Left cardiac atrium (tissue), 4 donors: ENCODE data around the gene ECSCR. TPM values are rescaled to one million over a fixed set of nuclear protein-coding genes. Genes with fewer than 3 reads are reported as not detected.

Experiments
- ATAC-seq, 2 donors: fragments of 200-7000 bp; cut with Tn5 transposase; one replicate each; pipeline ENCODE4 v1.9.1; 2020; ENCODE audit warnings: mild to moderate bottlenecking in 2 of 2, moderate library complexity in 2 of 2
- DNase-seq: peaks from one replicate; pipeline ENCODE4 v3.0.0-alpha.2; 2020
- intact Hi-C, 2 donors: fragments of 100-400 bp; cut with DNase I; formaldehyde crosslinking; loops; one replicate each; pipeline versions ENCODE4 v1.14.1 to v1.15.1; 2022 to 2023
- total RNA-seq, 2 donors: library from RNA; stranded (reverse); fragmentation: NEBNext Ultra II Directional; extraction: Animal tissue kit (Norgen Biotek cat#: 25700); gene quantifications; one replicate each; pipeline ENCODE4 v1.2.1, GENCODE V29; 2021
- donor health status: DM: no; HTN: yes; CAD: no.
- donor health status: DM: no; HTN: yes; CAD: no; lungs with severe emphysema.
- donor health status: DM: yes; HTN: yes; CAD: no.
- donor health status: Dilated cardiomyopathy.

Gene ECSCR
- total RNA-seq, 2 donors from 2014 or later: 21.6 to 49.8 TPM

DNA sequence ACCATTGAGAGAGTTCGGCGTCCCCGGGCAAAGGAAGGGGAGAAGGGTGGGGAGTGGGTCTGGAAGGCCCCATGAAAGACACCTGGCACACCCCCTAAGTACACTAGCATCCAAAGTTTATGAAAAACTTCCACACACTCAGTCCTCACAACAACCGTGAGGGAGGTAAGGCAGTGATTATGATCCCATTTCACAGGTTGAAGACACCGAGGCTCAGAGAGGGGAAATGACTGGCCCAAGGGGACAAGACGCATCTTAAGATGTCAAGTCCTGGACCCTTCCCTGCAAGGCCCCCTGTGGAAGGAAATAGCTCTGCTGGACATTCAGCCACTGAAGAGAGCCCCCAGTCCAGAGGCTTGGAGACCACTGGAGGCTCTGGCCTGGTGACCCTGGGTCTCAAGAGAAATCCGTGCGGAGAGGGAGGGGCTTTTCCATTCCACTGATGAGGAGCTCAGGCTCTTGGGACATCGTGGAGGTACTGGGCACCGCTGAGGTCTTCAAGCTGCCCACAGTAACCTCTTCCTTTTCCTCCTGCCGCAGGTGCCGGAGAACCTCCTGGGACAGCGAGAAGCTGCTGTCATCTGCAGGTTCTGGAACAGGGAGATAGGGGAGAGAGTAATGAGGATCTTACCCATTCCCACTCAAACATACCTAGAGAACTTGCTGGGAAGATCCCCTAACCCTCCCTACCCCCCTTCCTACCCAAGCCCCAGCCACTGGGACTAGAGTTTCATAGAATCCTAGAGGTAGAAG is 13.5 kb upstream of the ECSCR start:
- ATAC-seq: no peak
- intact Hi-C loops: no loop called here
- DNase-seq: no peak

DNA sequence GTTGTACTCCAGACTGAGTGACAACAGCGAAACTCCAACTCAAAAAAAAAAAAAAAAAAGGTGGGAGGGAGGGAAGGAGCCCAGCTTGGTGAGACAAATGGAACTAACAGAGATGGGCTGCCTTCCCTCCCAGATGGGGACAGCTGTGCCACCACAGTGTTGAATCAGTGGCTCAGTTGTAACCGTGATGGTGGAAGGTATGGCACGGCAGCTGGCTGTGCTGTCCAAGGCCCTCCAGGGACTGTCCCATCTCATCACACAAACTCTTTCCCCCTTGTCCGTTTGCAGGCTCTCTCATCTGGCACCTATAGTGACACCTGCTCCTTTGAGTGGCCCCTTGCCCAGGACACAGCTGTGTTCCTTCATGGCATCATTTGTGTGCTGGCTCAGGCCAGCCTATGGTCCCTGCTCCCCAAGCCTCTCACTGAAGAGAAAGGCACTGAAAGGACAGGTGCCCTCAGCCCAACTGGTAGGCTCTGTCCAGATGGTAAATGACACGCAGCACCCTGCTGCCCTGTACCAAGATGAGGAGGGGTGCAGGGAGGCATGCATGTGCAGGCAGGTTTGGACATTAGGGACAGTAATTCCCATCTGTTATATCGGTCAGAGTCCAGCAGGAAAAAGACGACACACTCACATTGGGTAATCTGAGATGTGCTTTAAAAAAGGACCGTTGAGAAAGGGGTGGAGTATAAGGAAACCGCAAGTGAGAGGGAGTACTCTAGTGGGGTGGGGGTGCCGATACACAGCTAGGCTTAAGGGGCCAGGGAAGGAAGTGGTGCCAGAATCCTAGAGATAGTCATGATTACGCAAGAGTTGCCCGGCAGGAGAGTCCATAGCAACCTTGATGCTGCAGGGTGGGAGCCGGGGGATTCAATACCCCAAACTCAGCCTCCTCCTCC is 12.6 kb upstream of the ECSCR start:
- intact Hi-C loops: no loop called here

DNA sequence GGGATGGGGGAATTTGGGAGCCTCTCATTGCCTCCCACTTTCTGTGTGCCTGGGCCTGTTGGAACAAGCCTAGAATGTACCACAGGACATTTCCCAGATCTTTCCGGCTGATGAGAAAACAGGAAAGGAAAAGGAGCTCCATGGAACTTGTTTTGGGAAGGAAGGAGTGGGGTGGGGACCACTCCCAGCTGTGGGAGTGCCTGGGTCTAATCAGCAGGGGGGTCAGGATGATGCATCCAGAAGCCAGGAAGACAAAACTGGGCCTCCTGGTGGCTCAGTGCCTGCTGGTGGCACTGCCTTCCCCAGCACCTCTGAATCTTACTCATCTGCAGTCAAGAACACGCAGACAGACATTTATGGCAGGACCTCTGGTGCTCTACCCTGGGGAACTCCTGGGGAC is 11.0 kb upstream of the ECSCR start:
- peak in 1 of 2 donors; percentile 33 for ATAC-seq
- intact Hi-C loops: no loop called here

More for the DNA sequence above, 12.6 kb upstream of the ECSCR start:
- ATAC-seq: peak; percentile 28 to 45
- no peak for DNase-seq

DNA sequence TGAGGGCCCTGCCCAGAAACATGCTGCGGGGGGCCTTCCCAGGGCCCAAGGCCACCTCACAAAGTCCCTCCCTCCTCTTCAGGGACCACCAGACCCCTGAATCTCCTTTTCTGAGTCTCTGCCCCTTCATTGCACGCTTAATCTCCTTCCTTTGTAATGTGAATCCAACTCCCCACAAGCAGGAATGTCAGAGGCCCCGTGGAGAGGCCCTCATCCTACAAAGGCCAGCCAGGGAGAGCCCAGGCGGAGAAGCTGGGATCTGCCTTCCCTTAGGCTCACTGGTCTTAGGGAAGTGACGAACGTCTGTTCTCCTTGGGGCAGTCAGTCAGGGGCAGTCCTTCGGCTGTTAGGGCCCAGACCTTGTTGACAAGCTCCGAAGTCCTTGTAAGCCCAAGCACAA is 10.6 kb upstream of the ECSCR start:
- intact Hi-C loops: no loop called here
- DNase-seq (no peak), ATAC-seq (peak in 1 of 2 donors; percentile 6)

More for the DNA sequence above, 11.0 kb upstream of the ECSCR start:
- DNase-seq: peak; percentile 52

DNA sequence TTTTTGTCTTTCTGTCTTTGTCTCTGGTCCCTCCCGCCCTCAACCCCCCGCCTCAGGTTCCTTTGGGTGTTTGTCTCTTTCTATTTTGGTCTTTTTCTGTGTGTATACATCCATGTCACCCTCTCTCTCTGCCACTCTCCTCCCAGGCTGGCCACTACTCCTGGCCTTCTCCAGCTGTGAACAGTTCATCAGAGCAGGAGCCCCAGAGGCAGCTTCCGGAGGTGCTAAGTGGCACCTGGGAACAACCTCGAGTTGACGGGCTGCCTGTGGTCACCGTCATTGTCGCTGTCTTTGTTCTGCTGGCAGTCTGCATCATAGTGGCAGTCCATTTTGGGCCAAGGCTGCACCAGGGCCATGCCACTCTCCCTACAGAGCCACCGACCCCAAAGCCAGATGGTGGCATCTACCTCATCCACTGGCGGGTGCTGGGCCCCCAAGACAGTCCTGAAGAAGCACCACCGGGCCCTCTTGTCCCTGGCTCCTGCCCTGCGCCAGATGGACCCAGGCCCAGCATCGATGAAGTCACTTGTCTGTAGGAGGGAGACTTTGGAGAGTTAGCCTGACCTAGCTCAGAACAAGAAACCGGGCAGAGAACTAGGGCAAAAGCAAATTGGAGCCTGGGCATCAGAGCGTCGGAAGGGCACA is 10.0 kb upstream of the ECSCR start:
- ATAC-seq (no peak), DNase-seq (no peak)
- intact Hi-C loops: no loop called here

DNA sequence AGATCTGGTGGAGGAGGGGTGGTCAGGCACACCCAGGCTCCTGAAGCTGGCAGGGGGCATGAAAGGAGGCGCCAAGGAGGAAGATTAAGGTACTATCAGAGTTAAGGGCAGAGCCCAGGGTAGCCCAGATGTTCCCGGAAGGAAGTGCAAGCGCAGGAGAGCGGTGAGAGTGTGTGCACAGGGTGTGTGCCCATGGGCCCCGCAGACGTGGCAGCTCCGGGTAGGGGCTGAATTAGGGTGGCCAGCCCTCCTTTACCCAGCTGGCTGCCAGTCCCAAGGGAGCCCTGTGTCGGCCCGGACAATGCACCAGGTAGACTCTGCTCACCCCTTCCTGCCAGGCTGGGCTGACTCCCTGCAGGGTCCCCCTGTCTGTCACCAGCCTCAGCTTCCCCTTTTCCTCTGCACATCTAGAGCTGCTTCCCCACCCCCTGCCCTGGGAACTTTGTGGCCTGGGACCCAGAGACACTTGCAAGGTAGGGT is 8.3 kb upstream of the ECSCR start, which contains the start of gene SMIM33:
SMIM33 (plus strand) TSS at position 184 of the 480 bp plus-strand sequence; CDS start at position 302, 118 bp downstream.
- no peak for ATAC-seq
- intact Hi-C loops: no loop called here

DNA sequence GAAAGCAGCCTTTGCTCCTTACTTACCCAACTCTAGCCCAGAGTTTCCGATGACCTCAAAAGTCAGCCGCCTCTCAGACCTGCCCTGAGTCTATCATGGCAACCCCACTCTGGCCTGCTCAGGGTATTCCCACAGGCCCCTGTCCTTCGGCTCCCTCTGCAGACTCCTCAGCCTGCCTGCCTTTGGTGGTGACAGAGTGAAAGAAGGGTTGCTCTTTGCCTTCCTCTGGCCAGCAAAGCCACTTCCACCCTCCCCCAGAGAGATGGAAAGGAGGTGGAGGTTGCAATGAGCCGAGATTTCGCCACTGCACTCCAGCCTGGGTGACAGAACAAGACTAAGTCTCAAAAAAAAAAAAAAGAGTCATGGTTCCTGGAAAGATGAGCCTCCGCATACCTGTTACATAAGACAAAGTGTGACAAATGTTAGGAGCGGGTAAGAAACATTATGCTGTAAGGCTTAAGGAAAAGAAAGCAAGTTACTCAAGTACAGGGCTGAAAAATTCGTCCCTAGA is 5.9 kb upstream of the ECSCR start:
- intact Hi-C loops: no loop called here
- DNase-seq (no peak), ATAC-seq (peak in 1 of 2 donors; percentile 53)

More for the DNA sequence above, 8.3 kb upstream of the ECSCR start, which contains the start of gene SMIM33:
- no peak for DNase-seq

DNA sequence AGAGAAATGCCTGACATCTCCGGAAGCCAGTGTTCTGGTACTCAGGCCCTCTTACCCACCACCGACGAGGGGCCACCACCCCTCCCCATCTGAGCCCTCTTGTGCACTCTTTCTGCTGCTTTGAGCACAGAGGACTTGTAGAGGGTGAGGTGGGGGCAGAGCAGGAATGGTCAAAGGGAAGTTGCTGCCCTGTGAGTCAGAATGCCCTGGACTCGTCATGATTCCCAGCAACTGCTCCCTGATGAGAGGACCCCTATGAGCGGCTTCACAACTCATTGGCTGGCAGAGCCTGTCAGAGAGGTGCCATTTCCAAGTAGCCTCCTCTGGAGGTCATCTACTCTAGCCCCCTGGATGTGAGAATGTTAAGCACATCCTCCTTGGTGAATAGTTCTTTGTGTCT is 845 bp downstream of the ECSCR start:
- ATAC-seq (peak in 1 of 2 donors; percentile 55), DNase-seq (peak; percentile 54)
- intact Hi-C loops: no loop called here

DNA sequence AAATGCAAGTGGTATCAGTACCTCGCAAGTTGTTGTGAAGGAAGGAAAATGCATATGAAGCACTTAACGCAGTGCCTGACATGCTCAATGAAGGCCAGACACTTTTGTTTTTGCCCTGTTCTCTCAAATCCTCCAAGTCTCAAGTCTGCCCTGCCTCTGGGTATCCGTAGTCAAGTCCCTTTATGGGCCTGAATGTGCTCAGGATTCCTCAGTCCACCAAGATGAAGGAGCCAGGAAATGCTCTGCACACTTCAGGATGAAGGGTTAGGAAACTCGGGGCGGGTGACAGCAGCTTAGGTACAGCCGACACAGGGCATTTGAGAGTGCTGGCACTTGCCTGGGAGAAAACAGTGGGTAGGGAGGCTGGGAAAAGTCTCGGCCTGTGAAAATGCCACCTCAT is 1.4 kb downstream of the ECSCR start:
- no peak for DNase-seq
- intact Hi-C loops: no loop called here
- ATAC-seq: no peak

DNA sequence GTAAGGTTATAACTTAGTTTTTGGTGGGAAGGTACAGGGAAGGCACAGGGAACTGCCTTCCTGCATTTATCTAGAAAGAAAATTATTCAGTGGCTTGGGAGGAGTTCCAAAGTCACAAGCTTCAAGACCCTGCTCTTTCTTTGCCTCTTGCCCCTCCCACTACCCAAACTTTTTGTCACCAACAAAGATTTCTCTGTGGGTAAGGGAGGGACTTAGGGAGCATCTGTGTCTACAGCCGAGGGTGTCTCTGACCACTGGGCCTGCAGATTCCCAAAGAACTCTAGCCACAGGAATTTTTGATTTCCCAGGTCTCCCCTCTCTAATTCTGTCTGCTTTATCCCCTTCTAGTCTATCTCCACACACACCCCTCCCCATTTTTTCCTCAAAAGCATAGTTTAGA is 2.1 kb downstream of the ECSCR start:
- DNase-seq: no peak
- intact Hi-C loops: no loop called here
- no peak for ATAC-seq

DNA sequence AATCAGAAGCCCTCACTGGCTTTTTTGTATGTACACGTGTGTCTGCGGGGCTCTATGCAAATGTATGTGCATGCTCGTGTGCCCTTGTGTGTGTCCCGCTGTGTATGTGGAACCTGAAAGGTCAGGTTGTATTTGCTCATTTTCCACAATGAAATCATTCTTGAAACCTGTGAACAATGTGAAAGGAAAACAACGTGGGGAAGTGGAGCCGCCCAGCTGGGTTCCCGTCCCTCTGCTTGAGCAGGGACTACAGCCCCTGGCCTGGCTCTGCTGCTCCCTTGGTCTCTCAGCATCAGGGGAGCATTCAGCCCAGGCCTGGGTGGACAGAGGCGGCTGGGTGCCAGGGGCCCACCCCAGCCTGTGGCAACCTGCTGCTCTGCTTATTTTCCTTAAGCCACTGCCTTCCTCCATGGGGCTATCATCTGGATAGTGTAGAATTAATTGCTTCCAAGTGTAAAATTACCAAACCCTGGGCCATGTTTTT is 3.0 kb downstream of the ECSCR start:
- peak; percentile 77 for DNase-seq
- intact Hi-C loops: no loop called here
- ATAC-seq: peak in 1 of 2 donors; percentile 57

DNA sequence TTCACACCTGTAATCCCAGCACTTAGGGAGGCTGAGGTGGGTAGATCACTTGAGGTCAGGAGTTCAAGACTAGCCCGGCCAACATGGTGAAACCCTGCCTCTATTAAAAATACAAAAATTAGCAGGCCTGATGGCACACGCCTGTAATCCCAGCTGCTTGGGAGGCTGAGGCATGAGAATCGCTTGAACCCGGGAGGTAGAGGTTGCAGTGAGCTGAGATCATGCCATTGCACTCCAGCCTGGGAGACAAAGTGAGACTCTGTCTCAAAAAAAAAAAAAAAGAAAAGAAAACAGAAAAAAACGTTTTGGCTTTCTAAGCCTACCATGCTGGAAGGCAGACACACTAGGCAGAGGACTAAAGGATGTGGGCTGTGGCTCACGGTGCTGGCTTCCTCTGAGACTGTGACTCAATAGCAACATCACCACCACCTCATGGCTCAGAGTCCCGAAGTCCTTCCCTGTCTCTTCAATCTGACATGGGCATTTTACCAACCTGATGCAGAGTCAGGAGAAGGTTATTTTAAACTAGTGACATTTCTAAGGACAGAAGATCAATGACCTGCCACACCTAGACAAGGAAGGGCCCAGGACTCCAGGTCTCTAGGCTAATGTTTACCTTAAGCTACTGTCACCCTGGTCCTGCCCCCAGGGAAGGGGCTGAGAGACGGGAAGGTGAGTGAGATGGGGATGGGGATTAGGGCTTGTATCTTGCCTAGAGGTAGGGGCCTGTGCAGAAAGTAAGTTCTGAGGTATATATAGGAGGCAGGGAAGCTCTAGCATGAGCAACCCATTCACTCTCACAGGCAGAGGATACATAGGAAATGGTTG is 3.7 kb downstream of the ECSCR start:
- intact Hi-C loops: no loop called here
- DNase-seq (peak; percentile 64), ATAC-seq (peak; percentile 69 to 73)

DNA sequence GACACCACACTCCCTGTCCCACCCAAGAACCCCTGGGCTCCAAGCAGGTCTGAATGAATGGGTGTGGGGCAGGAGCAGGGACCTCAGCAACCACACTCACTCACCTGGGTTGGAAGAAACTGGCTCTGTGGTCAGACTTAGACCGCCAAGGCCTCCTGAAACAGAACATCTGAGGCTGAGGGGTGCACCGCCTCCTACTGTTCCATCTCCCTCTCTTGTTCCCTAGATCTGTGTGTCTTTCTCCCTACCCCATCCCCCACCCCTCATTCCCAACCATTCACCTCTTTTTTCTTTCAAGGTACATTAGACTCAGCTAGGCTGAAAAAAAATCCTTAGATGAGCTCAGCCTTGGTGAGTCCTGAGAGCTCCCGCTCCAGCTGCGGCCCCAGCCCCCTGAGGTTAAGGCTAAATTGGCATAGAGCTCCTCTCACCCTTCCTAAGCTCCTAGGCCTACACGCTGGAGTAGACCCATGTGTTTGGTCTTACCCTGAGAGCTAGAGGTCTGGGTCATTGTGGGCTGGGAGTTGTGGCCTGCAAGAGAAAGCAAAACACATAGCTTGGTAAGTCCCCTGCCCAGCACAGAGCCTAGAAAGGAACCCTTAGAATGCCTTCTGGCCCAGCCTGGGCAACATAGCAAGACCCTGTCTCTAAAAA is 4.8 kb downstream of the ECSCR start:
- no peak for ATAC-seq
- DNase-seq: no peak
- intact Hi-C loops: no loop called here

DNA sequence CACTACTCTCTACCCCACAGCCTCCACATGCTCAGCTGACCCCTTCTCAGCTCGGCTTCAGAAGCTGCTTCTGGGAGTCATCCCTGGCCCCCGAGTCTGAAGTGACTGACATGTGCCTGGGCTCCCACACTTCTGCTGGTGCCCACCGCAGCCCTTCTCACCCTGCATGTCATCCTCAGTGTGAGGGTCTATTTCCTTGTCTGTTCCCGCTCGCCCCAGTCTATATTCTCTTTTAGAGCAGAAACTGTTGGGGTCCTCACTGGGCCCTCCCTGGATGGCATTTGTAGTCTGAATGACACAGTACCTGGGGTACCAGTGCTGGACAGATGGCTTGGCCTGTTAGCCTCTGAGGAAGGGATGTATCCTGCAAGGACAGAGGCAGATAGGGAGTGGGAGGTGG is 5.3 kb downstream of the ECSCR start:
- DNase-seq: no peak
- intact Hi-C loops: no loop called here
- ATAC-seq: no peak

DNA sequence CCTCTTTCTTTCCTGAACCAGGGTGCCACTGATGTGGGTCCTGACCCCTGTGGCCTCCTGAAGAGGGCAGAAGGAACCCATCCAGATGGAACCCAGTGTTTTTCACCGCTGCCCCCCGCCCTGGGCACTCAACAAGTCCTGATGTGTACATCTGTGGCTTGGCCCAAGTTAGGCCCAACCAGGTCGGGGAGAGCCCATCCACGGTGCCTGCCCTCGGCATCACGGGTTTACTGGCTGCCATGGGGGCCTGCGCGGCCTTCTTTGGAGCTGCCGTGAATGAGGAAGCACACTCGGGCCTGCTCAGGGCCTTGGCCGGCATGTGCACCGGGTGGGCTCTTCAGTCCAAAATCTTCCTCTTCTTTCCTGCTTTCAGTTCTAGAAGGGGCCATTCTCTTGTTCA is 5.8 kb downstream of the ECSCR start:
- intact Hi-C loops: no loop called here
- ATAC-seq (no peak), DNase-seq (no peak)

DNA sequence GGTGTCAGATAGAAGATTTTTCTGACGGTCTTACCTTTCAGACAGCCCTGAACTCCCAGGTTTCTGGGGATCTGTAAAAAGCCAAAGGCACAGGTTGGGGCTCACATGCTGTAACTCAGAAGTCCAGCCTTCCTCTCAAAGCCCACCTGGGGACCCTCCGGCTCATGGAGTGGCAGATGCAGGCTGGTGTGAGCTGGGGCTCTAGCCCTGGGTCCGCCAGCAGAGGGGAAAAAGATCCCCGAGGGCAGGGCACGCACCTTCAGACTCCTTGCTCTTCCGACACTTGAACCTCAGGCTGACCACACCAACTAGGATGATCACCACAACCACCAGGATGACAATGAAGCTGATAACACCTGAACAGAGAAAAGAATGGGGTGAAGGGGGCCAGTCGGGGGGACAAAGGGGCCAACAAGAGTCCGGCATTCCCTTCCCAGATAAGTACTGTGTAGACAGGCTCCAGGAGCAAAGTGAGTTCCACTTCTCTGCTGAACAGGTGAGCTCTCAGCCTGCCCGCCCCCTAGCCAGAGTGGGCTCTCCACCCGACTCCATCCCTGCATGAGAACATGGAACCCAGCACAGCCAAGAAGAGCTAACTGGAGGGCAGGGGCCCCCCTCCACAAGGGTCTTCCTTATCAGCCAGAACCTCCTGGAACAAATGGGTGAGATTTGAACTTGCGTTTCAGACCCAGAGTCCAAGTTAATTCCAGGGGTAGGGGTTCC is 7.8 kb downstream of the ECSCR start:
- ATAC-seq (no peak), DNase-seq (no peak)
- intact Hi-C loops: no loop called here
